Upper lobe of left lung (tissue), 4 donors: ENCODE measurements around the gene RFX7.

Experiments used
- POLR2A ChIP-seq, 4 donors: fragments of 450-650 bp; IDR thresholded peaks; one replicate each; pipeline ENCODE4 v1.5.1; 2016 to 2017; ENCODE audit warnings: antibody characterized with exemption in 4 of 4, mild to moderate bottlenecking in 2 of 4
- TF ChIP-seq, protein P1 (sequence below), 6 experiments: fragments of 450-650 bp in 4 of 6; fragments of 200-600 bp in 2 of 6; sonication (generic) in 2 of 6; IDR thresholded peaks; one replicate each; pipeline ENCODE4 v1.5.1; 2016 to 2019; ENCODE audit warnings: antibody characterized with exemption in 6 of 6

DNA sequence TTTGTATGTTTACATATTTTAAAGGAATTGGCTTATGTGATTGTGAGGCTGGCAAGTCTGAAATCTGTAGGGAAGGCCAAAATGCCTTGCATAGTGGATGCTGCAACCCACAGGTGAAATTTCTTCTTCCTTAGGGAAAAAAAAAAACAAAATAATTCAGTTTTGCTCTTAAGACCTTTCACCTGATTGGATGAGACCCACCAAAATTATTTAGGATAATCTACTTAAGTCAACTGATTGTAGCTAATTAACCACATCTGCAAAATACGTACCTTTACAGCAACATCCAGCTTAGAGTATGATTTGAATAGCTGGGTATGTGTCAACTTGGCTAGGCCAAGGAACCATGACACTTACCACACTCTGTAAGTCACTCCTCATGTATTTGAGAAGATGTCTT, 6.9 kb upstream of the RFX7 start:
- TF ChIP-seq, protein P1, sequence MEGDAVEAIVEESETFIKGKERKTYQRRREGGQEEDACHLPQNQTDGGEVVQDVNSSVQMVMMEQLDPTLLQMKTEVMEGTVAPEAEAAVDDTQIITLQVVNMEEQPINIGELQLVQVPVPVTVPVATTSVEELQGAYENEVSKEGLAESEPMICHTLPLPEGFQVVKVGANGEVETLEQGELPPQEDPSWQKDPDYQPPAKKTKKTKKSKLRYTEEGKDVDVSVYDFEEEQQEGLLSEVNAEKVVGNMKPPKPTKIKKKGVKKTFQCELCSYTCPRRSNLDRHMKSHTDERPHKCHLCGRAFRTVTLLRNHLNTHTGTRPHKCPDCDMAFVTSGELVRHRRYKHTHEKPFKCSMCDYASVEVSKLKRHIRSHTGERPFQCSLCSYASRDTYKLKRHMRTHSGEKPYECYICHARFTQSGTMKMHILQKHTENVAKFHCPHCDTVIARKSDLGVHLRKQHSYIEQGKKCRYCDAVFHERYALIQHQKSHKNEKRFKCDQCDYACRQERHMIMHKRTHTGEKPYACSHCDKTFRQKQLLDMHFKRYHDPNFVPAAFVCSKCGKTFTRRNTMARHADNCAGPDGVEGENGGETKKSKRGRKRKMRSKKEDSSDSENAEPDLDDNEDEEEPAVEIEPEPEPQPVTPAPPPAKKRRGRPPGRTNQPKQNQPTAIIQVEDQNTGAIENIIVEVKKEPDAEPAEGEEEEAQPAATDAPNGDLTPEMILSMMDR (IDR thresholded peaks at IDR 0.05): no peak
- no peak for TF ChIP-seq POLR2A (IDR thresholded peaks at IDR 0.05)
